ENCODE measurements around the gene NFYC.

Gene NFYC

DNA sequence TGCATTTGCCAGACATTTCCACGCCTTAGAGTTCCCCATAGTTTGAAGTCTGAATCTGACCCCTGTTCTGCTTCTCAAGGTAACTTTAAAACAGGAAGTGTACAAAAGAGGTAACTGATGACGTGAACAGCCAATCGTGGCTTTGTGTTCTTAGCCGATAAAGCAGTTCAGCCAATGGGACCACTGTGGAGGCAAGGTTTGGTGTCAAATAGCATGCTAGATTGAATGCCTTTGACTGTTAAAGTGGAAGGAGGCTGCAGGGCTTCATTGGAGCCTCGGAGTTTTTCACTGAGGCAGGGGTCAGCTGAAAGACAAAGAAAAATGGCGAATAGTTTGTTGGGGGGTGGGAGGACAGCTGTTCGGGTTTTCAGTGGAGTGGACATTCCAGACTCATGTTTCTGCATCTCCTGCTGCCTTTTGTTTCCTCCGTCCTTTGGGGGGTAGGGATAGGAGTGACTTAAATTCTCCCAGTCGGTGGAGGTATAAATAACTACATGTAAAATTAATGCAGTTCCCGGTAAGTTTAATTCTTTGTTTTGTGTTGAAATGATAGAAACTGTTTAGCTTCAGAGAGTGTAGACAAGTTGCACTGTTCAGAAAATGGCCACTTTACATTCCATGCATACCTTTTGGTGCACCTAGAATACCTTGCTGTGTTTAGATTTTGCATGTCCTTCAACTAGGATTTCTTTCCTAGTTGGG, 17.7 kb downstream of the NFYC start:
- Histone ChIP-seq H3K27me3 (replicated peaks; ENCODE audit: control insufficient read depth, insufficient read depth, low read length) (no peaks in the 10 kb centered on the region), H3K36me3 (ENCODE audit: control insufficient read depth, insufficient read depth, low read length) (peaks cover 3% of the 10 kb centered on the region), H3K4me3 (replicated peaks; ENCODE audit: low read depth, low read length) (peak overlapping the region; percentile 77)
- peak; percentile 82 for DNase-seq (ENCODE audit: extremely low read depth, insufficient read length)
- TF ChIP-seq, protein P1, sequence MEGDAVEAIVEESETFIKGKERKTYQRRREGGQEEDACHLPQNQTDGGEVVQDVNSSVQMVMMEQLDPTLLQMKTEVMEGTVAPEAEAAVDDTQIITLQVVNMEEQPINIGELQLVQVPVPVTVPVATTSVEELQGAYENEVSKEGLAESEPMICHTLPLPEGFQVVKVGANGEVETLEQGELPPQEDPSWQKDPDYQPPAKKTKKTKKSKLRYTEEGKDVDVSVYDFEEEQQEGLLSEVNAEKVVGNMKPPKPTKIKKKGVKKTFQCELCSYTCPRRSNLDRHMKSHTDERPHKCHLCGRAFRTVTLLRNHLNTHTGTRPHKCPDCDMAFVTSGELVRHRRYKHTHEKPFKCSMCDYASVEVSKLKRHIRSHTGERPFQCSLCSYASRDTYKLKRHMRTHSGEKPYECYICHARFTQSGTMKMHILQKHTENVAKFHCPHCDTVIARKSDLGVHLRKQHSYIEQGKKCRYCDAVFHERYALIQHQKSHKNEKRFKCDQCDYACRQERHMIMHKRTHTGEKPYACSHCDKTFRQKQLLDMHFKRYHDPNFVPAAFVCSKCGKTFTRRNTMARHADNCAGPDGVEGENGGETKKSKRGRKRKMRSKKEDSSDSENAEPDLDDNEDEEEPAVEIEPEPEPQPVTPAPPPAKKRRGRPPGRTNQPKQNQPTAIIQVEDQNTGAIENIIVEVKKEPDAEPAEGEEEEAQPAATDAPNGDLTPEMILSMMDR (IDR thresholded peaks at IDR 0.05; ENCODE audit: insufficient read depth, low read length, poor library complexity, severe bottlenecking): no peak

DNA sequence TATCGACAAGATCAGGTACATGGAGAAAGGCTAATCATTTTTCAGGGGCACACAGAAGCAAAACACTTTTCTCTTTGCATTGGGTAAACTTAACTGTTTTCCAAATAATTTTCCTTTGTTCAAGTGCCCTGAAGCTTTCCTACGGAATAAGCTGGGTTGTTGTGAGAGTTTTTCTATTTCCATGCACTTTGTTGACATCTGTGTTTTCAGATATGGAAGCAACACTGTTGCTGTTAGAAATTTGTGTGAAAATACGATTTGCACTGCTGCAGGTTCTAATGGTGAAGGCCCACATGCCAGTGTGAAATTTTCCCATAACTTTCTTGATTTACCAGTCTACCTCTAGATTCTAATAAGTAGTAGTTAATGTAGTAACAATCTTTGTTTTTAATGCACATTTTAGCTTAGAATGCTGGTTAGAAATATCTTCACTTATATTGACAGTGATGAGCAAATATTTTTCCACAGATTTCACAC, 18.3 kb downstream of the NFYC start:
- TF ChIP-seq, protein P1 (IDR thresholded peaks at IDR 0.05; ENCODE audit: insufficient read depth, low read length, poor library complexity, severe bottlenecking): no peak
- H3K36me3 ChIP-seq (ENCODE audit: control insufficient read depth, insufficient read depth, low read length): peaks cover 3% of the 10 kb centered on the region
- no peak for DNase-seq (ENCODE audit: extremely low read depth, insufficient read length)
- peak overlapping the region; percentile 77 for H3K4me3 ChIP-seq (replicated peaks; ENCODE audit: low read depth, low read length)
- no peaks in the 10 kb centered on the region for H3K27me3 ChIP-seq (replicated peaks; ENCODE audit: control insufficient read depth, insufficient read depth, low read length)

DNA sequence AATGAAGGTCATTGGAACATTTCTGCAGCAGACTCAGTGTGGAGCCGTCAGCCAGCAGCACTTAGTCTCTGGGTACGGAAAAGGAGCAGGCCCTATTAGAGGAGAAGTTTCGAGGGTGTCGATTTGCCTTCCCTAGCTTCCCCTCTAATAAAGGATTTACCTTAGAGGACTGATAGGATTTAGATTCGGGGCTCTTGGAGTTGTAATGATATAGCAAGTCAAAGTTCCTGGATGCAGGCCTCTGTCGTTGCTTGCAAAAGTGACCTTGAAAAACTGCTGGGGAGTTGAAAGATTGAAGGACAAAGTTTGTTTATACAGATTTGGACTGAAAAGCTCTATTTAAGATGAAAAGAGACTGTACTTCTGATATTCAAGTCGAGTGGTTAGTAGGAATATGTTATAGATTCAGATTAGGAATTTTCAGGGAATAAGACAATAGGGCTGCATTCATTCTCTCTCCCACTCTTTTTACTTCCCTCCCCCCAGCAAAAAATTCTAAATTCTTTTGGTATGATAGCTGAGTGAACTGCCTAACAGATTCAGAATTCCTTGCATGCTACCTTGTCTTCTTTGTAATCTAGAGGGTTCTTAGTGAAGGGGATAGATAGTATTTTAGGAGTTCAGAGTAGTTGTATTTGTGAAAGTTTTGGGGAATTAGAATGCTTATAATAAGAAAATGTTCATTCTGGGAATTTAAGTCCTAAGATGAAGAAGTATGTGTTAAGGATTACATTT, 19.2 kb downstream of the NFYC start:
- no peaks in the 10 kb centered on the region for H3K27me3 ChIP-seq (replicated peaks; ENCODE audit: control insufficient read depth, insufficient read depth, low read length)
- peak overlapping the region; percentile 77 for H3K4me3 ChIP-seq (replicated peaks; ENCODE audit: low read depth, low read length)
- DNase-seq (ENCODE audit: extremely low read depth, insufficient read length): no peak
- peaks cover 3% of the 10 kb centered on the region for H3K36me3 ChIP-seq (ENCODE audit: control insufficient read depth, insufficient read depth, low read length)
- TF ChIP-seq, protein P1 (IDR thresholded peaks at IDR 0.05; ENCODE audit: insufficient read depth, low read length, poor library complexity, severe bottlenecking): no peak

DNA sequence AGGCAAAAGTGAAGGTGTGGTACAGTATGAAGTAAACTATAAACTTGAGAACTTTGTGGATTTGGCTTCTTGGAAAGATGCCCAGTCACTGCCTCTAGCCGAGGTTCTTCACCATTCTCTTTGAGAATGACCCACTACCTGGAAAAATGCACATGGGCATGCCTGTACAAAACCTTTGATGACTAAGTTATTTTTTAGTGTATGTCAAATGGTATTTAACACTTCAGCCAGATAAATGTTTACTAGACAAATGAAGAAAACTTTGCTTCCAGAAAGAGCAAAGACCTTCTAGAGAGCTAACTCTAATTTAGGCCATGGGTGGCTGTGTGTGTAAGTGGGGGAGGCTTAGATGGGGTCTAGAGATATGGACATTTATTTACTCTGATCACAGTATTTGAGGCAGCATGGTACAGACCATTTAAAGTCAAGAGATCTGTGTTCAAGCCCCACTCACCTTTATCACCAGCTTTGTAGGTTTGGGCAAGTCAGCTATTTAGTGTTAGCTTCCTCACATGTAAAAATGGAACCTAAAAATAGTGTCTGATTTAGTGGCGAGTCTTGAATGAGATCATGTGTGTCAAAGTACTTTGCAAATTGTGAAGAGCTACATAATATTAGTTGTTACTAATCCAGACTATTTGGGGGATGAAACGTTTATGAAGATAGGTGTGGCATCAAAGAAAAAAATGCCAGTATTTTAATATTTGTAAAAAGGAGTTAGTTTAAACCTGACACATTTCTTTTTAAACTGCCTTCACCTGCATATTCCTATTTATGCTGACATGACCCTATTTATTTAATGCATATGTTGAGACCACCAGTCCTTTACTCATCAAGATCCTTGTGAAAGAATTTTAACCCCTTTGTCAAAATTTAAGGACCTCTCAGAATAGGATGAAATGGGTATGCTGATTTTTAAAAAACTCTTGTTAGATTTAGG, 20.2 kb downstream of the NFYC start:
- peak overlapping the region; percentile 77 for H3K4me3 ChIP-seq (replicated peaks; ENCODE audit: low read depth, low read length)
- no peak for DNase-seq (ENCODE audit: extremely low read depth, insufficient read length)
- TF ChIP-seq, protein P1 (IDR thresholded peaks at IDR 0.05; ENCODE audit: insufficient read depth, low read length, poor library complexity, severe bottlenecking): no peak
- peaks cover 3% of the 10 kb centered on the region for H3K36me3 ChIP-seq (ENCODE audit: control insufficient read depth, insufficient read depth, low read length)
- no peaks in the 10 kb centered on the region for H3K27me3 ChIP-seq (replicated peaks; ENCODE audit: control insufficient read depth, insufficient read depth, low read length)

DNA sequence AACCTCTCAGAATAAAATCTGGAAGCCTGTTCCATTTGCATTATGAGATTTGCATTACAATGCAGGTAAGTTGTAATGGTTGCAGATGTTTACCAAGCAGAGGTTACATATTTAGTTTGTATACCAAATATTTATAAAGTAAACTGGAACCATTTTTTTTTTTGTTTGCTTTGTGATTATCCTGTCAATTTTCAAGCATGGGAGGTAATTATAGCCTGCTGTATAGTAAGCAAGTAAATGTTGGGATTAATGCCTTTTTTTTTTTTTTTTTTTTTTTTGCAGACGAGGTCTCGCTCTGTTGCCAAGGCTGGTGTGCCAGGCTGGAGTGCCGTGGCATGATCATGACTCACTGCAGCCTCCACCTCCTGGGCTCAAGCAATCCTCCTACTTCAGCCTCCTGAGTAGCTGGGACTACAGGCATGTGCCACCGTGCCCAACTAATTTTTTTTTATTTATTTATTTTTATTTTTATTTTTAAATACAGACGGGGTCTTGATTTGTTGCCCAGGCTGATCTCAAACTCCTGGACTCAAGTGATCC, 21.0 kb downstream of the NFYC start:
- Histone ChIP-seq H3K4me3 (replicated peaks; ENCODE audit: low read depth, low read length) (peak overlapping the region; percentile 77), H3K36me3 (ENCODE audit: control insufficient read depth, insufficient read depth, low read length) (peaks cover 3% of the 10 kb centered on the region), H3K27me3 (replicated peaks; ENCODE audit: control insufficient read depth, insufficient read depth, low read length) (no peaks in the 10 kb centered on the region)
- no peak for DNase-seq (ENCODE audit: extremely low read depth, insufficient read length)
- TF ChIP-seq, protein P1 (IDR thresholded peaks at IDR 0.05; ENCODE audit: insufficient read depth, low read length, poor library complexity, severe bottlenecking): no peak
